Mammary epithelial cell (primary cell): ENCODE measurements around the gene FOXK1.

ENCODE experiments used
- CTCF ChIP-seq, 2 donors: IDR thresholded peaks in 1 of 2; conservative IDR thresholded peaks in 1 of 2; 2 replicates each; pipeline ENCODE4 v1.5.1; 2011 to 2012; ENCODE audit warnings: inconsistent platforms in 2 of 2, low read length in 2 of 2, mild to moderate bottlenecking in 2 of 2, control low read depth in 1 of 2, low read depth in 1 of 2; ENCODE audit not compliant: insufficient read depth in 1 of 2; ENCODE audit errors: extremely low read depth in 1 of 2
- EZH2 ChIP-seq: IDR thresholded peaks from 2 replicates; pipeline ENCODE4 v1.6.1; 2012; ENCODE audit warnings: low read length, inconsistent platforms, borderline replicate concordance

- TF ChIP-seq CTCF (conservative IDR thresholded peaks at IDR 0.05 in 1 of 2, IDR thresholded peaks at IDR 0.05 in 1 of 2; ENCODE audit: extremely low read depth in 1 of 2, insufficient read depth in 1 of 2, low read depth in 1 of 2, low read length in 2 of 2) (no peak), EZH2 (no peak)
Measured at GRCh38 chr7:4731803-4732202, 49.7 kb downstream of the FOXK1 start.
